Esophagus squamous epithelium (tissue), 4 donors: Measurements from ENCODE around the gene SINHCAF.

Experiments
- CTCF ChIP-seq, 6 experiments: fragments of 450-650 bp in 4 of 6; fragments of 200-600 bp in 2 of 6; sonication (generic) in 2 of 6; IDR thresholded peaks; one replicate each; pipeline ENCODE4 v1.5.1; 2016 to 2019; ENCODE audit warnings: antibody characterized with exemption in 6 of 6, mild to moderate bottlenecking in 4 of 6, moderate library complexity in 4 of 6
- POLR2A ChIP-seq, 4 donors: fragments of 450-650 bp; IDR thresholded peaks; one replicate each; pipeline ENCODE4 v1.6.1; 2017; ENCODE audit warnings: antibody characterized with exemption in 4 of 4, mild to moderate bottlenecking in 4 of 4, moderate library complexity in 3 of 4

- TF ChIP-seq CTCF (IDR thresholded peaks at IDR 0.05), result no peak
- no peak for TF ChIP-seq POLR2A (IDR thresholded peaks at IDR 0.05)
Observed at GRCh38 chr12:31265722-31266121, 60.2 kb downstream of the SINHCAF start.
